CD8-positive, alpha-beta memory T cell (primary cell): Measurements from ENCODE around the gene TBC1D2B. TPM values are rescaled to one million over a fixed set of nuclear protein-coding genes. Genes with fewer than 3 reads are reported as not detected.

Experiments used
- CTCF ChIA-PET: fragments of 350-600 bp; sonication (Branson Sonifier 250); formaldehyde crosslinking; loops from one replicate; lab custom pipeline; 2021; ENCODE audit warnings: antibody characterized with exemption; lab: Charles Lee
- POLR2A ChIA-PET: fragments of 350-600 bp; sonication (Branson Sonifier 250); formaldehyde crosslinking; loops from one replicate; lab custom pipeline; 2021; ENCODE audit warnings: antibody characterized with exemption; lab: Charles Lee
- DNase-seq, 5 donors: peaks; one replicate each; pipeline versions ENCODE4 v3.0.0 to v3.0.0-alpha.2; 2020 to 2022; ENCODE audit warnings: mixed read lengths in 1 of 5
- H3K27ac ChIP-seq: one replicate; pipeline ENCODE4 v1.7.0; 2013; ENCODE audit warnings: low read depth, mild to moderate bottlenecking, low read length, moderate library complexity
- H3K27me3 ChIP-seq: 2 replicates; pipeline ENCODE4 v1.7.0; 2013; ENCODE audit warnings: low read length, mild to moderate bottlenecking; ENCODE audit not compliant: insufficient read depth, poor library complexity, severe bottlenecking
- H3K36me3 ChIP-seq: 2 replicates; pipeline ENCODE4 v1.7.0; 2013; ENCODE audit warnings: mild to moderate bottlenecking, low read length, moderate library complexity; ENCODE audit not compliant: insufficient read depth
- H3K4me1 ChIP-seq: 2 replicates; pipeline ENCODE4 v1.7.0; 2013; ENCODE audit warnings: mild to moderate bottlenecking, low read length, moderate library complexity; ENCODE audit not compliant: insufficient read depth
- H3K4me3 ChIP-seq: 2 replicates; pipeline ENCODE4 v1.7.0; 2013; ENCODE audit warnings: mild to moderate bottlenecking, low read length
- H3K9me3 ChIP-seq: 2 replicates; pipeline ENCODE4 v1.7.0; 2013; ENCODE audit warnings: mild to moderate bottlenecking, low read length
- H3K27ac Mint-ChIP-seq, 8 donors: one replicate each; pipeline ENCODE4 v1.8.0; 2020 to 2021; ENCODE audit warnings: mixed read lengths in 8 of 8, mild to moderate bottlenecking in 6 of 8, inconsistent platforms in 3 of 8, moderate library complexity in 3 of 8
- H3K27me3 Mint-ChIP-seq, 2 donors: one replicate each; pipeline ENCODE4 v1.8.0; 2020 to 2021; ENCODE audit warnings: mixed read lengths in 2 of 2, mild to moderate bottlenecking in 1 of 2, moderate library complexity in 1 of 2
- H3K36me3 Mint-ChIP-seq, 3 donors: one replicate each; pipeline ENCODE4 v1.8.0; 2020 to 2021; ENCODE audit warnings: mixed read lengths in 3 of 3, inconsistent platforms in 1 of 3, mild to moderate bottlenecking in 1 of 3
- H3K4me1 Mint-ChIP-seq, 3 donors: one replicate each; pipeline ENCODE4 v1.8.0; 2020 to 2021; ENCODE audit warnings: mixed read lengths in 3 of 3, inconsistent platforms in 1 of 3, mild to moderate bottlenecking in 1 of 3
- H3K4me3 Mint-ChIP-seq, 7 donors: one replicate each; pipeline ENCODE4 v1.8.0; 2020 to 2021; ENCODE audit warnings: mixed read lengths in 7 of 7, mild to moderate bottlenecking in 6 of 7, moderate library complexity in 4 of 7, inconsistent platforms in 2 of 7
- H3K9me3 Mint-ChIP-seq, 5 donors: one replicate each; pipeline ENCODE4 v1.8.0; 2020 to 2022; ENCODE audit warnings: mixed read lengths in 5 of 5, mild to moderate bottlenecking in 3 of 5, moderate library complexity in 2 of 5, inconsistent platforms in 1 of 5
- polyA plus RNA-seq: library from polyadenylated mRNA; unstranded; fragments of 300-500 nt; fragmentation: Illumina TruSeq; gene quantifications from one replicate; pipeline ENCODE4 v1.2.3, GENCODE V29; 2021
- total RNA-seq, 2 experiments: library from RNA; stranded (reverse); gene quantifications; one replicate each; pipeline ENCODE4 v1.2.3, GENCODE V29; 2021

Gene TBC1D2B
- total and polyA plus RNA-seq, 3 experiments from 2014 or later = 26.4 to 41.1 (median 40.1) TPM

DNA sequence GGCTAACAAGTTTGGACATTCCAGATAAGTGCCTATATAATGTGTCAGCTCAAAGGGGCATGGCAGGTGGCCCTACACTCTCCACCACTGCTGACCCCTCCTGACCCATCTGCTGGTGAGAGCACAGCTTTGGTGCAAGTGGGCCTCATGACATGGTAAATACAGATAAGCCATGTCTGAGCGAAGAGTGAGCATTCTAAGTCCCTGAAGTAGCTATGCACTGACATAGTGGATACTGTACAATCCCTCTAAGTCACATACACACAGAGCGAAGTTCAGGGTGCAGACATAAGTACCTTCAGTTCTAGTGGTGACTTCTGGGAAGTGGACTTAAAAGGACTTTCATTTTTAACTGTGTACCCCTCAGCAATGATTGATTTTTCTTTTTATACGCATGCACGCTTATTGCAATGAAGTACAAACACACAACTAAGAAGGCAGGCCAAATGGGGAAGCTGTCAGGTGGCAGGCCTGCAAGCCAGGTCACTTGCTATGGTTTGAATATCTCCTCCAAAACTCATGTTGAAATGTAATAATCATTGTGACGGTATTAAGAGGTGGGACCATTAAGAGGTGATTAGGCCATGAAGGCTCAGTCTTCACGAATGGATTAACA, 41.5 kb downstream of the TBC1D2B start:
- H3K9me3 ChIP-seq = no peaks in the 10 kb centered on the region
- peaks cover 77% of the 10 kb centered on the region for H3K4me1 ChIP-seq
- no peak for DNase-seq
- peaks cover 0 to 3% of the 10 kb centered on the region in 2 donors for H3K27me3 Mint-ChIP-seq
- peaks cover 4 to 35% (median 5%) of the 10 kb centered on the region in 3 donors for H3K36me3 Mint-ChIP-seq
- H3K9me3 Mint-ChIP-seq = no peaks in the 10 kb centered on the region
- POLR2A ChIA-PET = interaction anchor here (1.1 to 3.6 kb wide), 6 partner anchors 12 to 39 kb away, joined by 3 to 32 read pairs (median 9); no protein-coding TSS in a partner anchor
- no peak overlapping the region for H3K27ac ChIP-seq
- peaks cover 90 to 97% (median 96%) of the 10 kb centered on the region in 3 donors for H3K4me1 Mint-ChIP-seq
- no peaks in the 10 kb centered on the region for H3K36me3 ChIP-seq
- H3K27me3 ChIP-seq = no peaks in the 10 kb centered on the region
- H3K4me3 ChIP-seq = no peak overlapping the region
- H3K27ac Mint-ChIP-seq = peak overlapping the region; percentile 73 to 99 (median 96)
- H3K4me3 Mint-ChIP-seq = peak overlapping the region in 6 of 7 donors; percentile 61 to 84 (median 78)
- CTCF ChIA-PET = interaction anchor here (0.7 to 4.0 kb wide), 13 partner anchors 9 to 73 kb away, joined by 3 to 38 read pairs (median 6); no protein-coding TSS in a partner anchor

DNA sequence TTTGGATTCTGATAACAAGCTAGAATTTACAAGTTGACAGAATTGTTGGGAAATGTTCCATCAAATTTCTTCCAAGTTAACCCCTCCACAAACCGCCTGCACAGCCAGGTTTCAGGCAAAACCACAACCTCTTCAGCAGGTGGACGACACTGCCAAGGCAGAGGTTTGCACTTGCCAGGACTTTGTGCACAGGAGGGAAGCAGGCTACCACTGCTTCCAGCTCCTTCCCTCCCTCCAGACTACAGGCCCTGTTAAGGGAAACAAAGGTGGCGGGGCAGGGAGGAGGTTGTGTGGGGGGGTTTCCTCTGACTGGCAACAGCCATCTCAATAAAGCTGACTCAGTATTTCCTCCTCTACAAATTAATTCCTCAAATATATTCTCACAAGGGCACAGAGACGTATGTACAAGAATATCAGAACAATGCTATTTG, 42.2 kb downstream of the TBC1D2B start:
- H3K27me3 Mint-ChIP-seq = peaks cover 0 to 2% of the 10 kb centered on the region in 2 donors

DNA sequence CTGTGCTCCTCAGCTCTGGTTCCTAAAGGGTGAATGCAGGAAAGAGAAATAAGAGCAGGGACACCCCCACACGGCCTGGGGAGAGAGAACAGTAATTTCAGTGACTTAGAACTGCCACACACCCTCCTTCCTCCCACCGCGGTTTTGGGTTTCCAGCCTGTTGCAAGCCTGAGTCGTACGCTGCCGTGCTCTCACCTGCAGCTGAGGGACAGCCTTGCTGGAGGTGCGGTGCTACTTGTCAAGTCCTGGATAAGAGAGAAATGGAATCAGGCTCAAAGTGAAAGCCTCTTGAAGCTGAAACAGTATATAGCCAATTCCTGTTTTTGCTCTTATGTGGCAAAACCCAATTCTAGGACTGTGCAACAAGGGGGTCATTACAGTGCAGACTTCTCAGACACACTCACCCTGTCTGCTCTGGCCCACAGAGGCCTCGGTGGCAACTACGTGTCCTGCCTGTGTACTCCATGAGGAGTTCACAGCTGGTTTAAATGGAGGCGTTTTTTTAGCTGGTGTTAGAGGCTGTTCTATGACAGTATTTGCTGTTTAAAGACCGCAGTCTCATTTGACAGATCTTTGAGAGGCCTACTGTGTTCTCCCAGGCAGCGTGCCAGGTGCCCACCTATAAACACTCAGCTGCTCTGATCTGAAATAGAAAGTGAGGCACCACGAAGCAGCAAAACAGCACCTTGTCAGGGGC, 42.9 kb downstream of the TBC1D2B start:
- no peaks in the 10 kb centered on the region for H3K27me3 ChIP-seq

More for the DNA sequence above, 42.2 kb downstream of the TBC1D2B start:
- Mint-ChIP-seq H3K4me1 (peaks cover 87 to 97% (median 95%) of the 10 kb centered on the region in 3 donors), H3K9me3 (no peaks in the 10 kb centered on the region), H3K36me3 (peaks cover 4 to 38% (median 5%) of the 10 kb centered on the region in 3 donors), H3K27ac (peak overlapping the region; percentile 73 to 99 (median 96)), H3K4me3 (peak overlapping the region; percentile 57 to 84 (median 78))
- H3K27ac ChIP-seq = peak overlapping the region; percentile 75
- POLR2A ChIA-PET = interaction anchor here (1.1 to 3.6 kb wide), 9 partner anchors 12 to 41 kb away, joined by 3 to 32 read pairs (median 7); no protein-coding TSS in a partner anchor
- no peaks in the 10 kb centered on the region for H3K27me3 ChIP-seq
- H3K36me3 ChIP-seq = no peaks in the 10 kb centered on the region
- H3K4me3 ChIP-seq = peak overlapping the region; percentile 7
- peaks cover 71% of the 10 kb centered on the region for H3K4me1 ChIP-seq
- peak in 3 of 5 donors; percentile 46 to 70 (median 48) for DNase-seq
- no peaks in the 10 kb centered on the region for H3K9me3 ChIP-seq
- CTCF ChIA-PET = interaction anchor here (1.1 to 4.0 kb wide), 14 partner anchors 9 to 73 kb away, joined by 3 to 38 read pairs (median 6); no protein-coding TSS in a partner anchor

DNA sequence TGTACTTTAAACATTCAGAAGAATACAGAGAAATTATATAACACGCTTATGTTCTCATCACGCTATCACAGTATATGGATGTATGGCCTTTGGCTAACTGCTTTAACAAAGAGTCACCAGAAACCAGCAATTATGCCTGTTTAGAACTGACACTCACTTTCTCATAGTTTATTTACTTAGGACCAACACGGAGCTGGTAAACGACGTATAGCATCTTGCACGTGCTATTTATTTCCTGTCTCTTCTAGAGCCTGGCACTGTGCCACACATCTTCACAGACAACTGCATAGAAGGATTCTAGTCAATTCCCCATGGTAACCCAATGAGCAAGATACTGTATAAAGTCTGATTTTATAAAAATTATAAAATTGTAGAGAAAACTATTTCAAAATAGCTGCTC, 43.6 kb downstream of the TBC1D2B start:
- Histone ChIP-seq H3K4me3 (no peak overlapping the region), H3K9me3 (no peaks in the 10 kb centered on the region), H3K27ac (peak overlapping the region; percentile 75), H3K27me3 (no peaks in the 10 kb centered on the region), H3K4me1 (peaks cover 58% of the 10 kb centered on the region), H3K36me3 (peaks cover 3% of the 10 kb centered on the region)
- Mint-ChIP-seq H3K4me3 (peak overlapping the region; percentile 14 to 84 (median 78)), H3K27ac (peak overlapping the region; percentile 73 to 99 (median 96)), H3K36me3 (peaks cover 0 to 38% (median 3%) of the 10 kb centered on the region in 3 donors), H3K27me3 (peaks cover 0 to 2% of the 10 kb centered on the region in 2 donors), H3K4me1 (peaks cover 78 to 91% (median 85%) of the 10 kb centered on the region in 3 donors), H3K9me3 (no peaks in the 10 kb centered on the region)
- ChIA-PET POLR2A (interaction anchor here (0.8 to 3.6 kb wide), 9 partner anchors 11 to 72 kb away, joined by 3 to 32 read pairs (median 7); partner anchors contain the start of gene TBC1D2B), CTCF (interaction anchor here (0.8 to 4.0 kb wide), 11 partner anchors 10 to 74 kb away, joined by 3 to 38 read pairs (median 6); no protein-coding TSS in a partner anchor)
- peak; percentile 50 to 87 (median 66) for DNase-seq

More for the DNA sequence above, 42.9 kb downstream of the TBC1D2B start:
- Histone ChIP-seq H3K4me1 (peaks cover 64% of the 10 kb centered on the region), H3K36me3 (peaks cover 3% of the 10 kb centered on the region), H3K9me3 (no peaks in the 10 kb centered on the region), H3K27ac (peak overlapping the region; percentile 75), H3K4me3 (peak overlapping the region; percentile 38)
- ChIA-PET POLR2A (interaction anchor here (0.8 to 3.6 kb wide), 12 partner anchors 10 to 71 kb away, joined by 3 to 32 read pairs (median 6); partner anchors contain the start of gene TBC1D2B), CTCF (interaction anchor here (0.8 to 4.0 kb wide), 17 partner anchors 10 to 73 kb away, joined by 3 to 38 read pairs (median 6); no protein-coding TSS in a partner anchor)
- H3K9me3 Mint-ChIP-seq = no peaks in the 10 kb centered on the region
- peaks cover 1 to 39% (median 3%) of the 10 kb centered on the region in 3 donors for H3K36me3 Mint-ChIP-seq
- H3K4me3 Mint-ChIP-seq = peak overlapping the region; percentile 57 to 84 (median 78)
- H3K4me1 Mint-ChIP-seq = peaks cover 84 to 95% (median 88%) of the 10 kb centered on the region in 3 donors
- H3K27ac Mint-ChIP-seq = peak overlapping the region; percentile 73 to 99 (median 96)
- DNase-seq = peak; percentile 63 to 90 (median 78)
- H3K27me3 Mint-ChIP-seq = peaks cover 0 to 2% of the 10 kb centered on the region in 2 donors

DNA sequence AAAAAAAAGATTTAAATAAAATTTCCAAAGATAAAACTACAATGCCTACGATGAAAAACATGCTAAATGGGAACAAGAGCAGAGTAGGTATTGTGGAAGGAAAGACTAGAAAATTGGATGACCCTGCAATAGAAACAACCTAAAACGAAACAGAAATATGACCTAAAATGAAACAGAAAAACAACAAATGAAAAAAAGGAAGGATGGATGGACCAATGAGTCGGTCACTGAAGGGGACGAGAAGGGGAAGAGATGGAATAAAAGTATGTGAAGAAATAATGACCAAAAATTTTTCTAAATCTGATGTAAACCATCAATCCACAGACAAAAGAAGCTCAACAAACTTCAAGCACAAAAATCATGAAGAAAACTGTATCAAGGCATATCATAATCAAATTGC, 44.8 kb downstream of the TBC1D2B start:
- peak overlapping the region in 5 of 7 donors; percentile 14 to 56 (median 33) for H3K4me3 Mint-ChIP-seq

DNA sequence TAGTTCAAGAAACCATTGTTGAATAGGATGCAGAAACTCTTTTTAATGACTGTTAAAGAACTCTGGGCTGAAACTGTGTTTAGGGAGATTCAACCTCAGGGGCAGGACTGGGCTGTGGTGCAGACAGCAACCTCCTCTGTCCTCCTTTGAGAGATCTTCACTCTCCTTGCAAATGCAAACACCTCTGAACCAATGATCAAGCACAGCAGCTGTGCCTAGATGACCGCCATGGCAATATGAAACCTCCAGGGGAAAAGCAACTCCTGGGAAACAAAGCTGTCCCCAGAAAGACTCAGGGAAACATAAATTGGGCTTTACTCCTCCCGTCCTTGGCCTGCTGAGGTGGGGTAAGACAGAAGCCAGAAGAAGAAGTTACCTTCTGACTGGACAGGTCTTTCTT, 52.6 kb downstream of the TBC1D2B start:
- Histone ChIP-seq H3K36me3 (peaks cover 30% of the 10 kb centered on the region), H3K4me1 (no peaks in the 10 kb centered on the region), H3K9me3 (no peaks in the 10 kb centered on the region), H3K27me3 (no peaks in the 10 kb centered on the region), H3K4me3 (no peak overlapping the region), H3K27ac (no peak overlapping the region)
- POLR2A ChIA-PET = no interaction called here
- H3K27me3 Mint-ChIP-seq = no peaks in the 10 kb centered on the region
- H3K4me3 Mint-ChIP-seq = no peak overlapping the region
- H3K4me1 Mint-ChIP-seq = peaks cover 10 to 19% (median 13%) of the 10 kb centered on the region in 3 donors
- H3K36me3 Mint-ChIP-seq = peaks cover 7 to 87% (median 20%) of the 10 kb centered on the region in 3 donors
- peak overlapping the region in 3 of 8 donors; percentile 5 to 50 (median 9) for H3K27ac Mint-ChIP-seq
- CTCF ChIA-PET = interaction anchor here (2.6 kb wide), 1 partner anchor 9 kb away, joined by 9 read pairs; no protein-coding TSS in a partner anchor
- no peak for DNase-seq
- no peaks in the 10 kb centered on the region for H3K9me3 Mint-ChIP-seq

More for the DNA sequence above, 44.8 kb downstream of the TBC1D2B start:
- H3K4me3 ChIP-seq = no peak overlapping the region
- Mint-ChIP-seq H3K27me3 (no peaks in the 10 kb centered on the region), H3K36me3 (peaks cover 3 to 40% (median 7%) of the 10 kb centered on the region in 3 donors), H3K9me3 (no peaks in the 10 kb centered on the region), H3K27ac (peak overlapping the region; percentile 73 to 99 (median 94)), H3K4me1 (peaks cover 67 to 83% (median 73%) of the 10 kb centered on the region in 3 donors)
- peaks cover 46% of the 10 kb centered on the region for H3K4me1 ChIP-seq
- DNase-seq = no peak
- H3K9me3 ChIP-seq = no peaks in the 10 kb centered on the region
- H3K27ac ChIP-seq = no peak overlapping the region
- H3K36me3 ChIP-seq = peaks cover 3% of the 10 kb centered on the region
- ChIA-PET POLR2A (interaction anchor here (0.9 kb wide), 1 partner anchor 36 kb away, joined by 4 read pairs; no protein-coding TSS in a partner anchor), CTCF (interaction anchor here (1.0 to 1.9 kb wide), 2 partner anchors 19 to 75 kb away, joined by 3 to 11 read pairs; no protein-coding TSS in a partner anchor)
- no peaks in the 10 kb centered on the region for H3K27me3 ChIP-seq

DNA sequence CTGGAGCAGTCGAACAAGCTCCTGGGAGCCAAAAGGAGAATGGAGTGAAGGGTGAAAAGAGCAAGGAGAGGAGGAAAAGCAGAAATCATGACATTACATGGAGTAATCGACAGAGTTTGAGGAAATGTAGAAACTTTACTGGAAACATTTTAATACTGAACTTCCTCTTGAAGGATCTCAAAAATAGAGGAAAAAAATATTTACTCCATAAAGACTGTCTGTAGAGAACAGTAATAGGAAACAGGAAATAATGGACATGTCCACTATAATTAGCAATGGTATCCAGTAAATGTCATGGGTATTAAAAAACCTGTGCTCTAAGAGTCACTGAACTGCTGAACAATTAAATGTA, 53.0 kb downstream of the TBC1D2B start:
- ChIA-PET CTCF (interaction anchor here (2.6 kb wide), 2 partner anchors 10 to 83 kb away, joined by 9 to 10 read pairs; no protein-coding TSS in a partner anchor), POLR2A (no interaction called here)
- Histone ChIP-seq H3K36me3 (peaks cover 28% of the 10 kb centered on the region), H3K4me3 (no peak overlapping the region), H3K9me3 (no peaks in the 10 kb centered on the region), H3K27me3 (no peaks in the 10 kb centered on the region), H3K4me1 (no peaks in the 10 kb centered on the region), H3K27ac (no peak overlapping the region)
- Mint-ChIP-seq H3K36me3 (peaks cover 7 to 84% (median 20%) of the 10 kb centered on the region in 3 donors), H3K27ac (peak overlapping the region in 2 of 8 donors; percentile 5 to 50), H3K9me3 (no peaks in the 10 kb centered on the region), H3K4me3 (no peak overlapping the region), H3K4me1 (peaks cover 9 to 16% (median 12%) of the 10 kb centered on the region in 3 donors), H3K27me3 (no peaks in the 10 kb centered on the region)
- DNase-seq = no peak
